Measurements from ENCODE around the gene HUS1B. TPM values are rescaled to one million over a fixed set of nuclear protein-coding genes. Genes with fewer than 3 reads are reported as not detected.

Gene HUS1B
- total and polyA plus RNA-seq, 2 experiments from 2014 or later: 1.3 to 3.9 TPM

DNA sequence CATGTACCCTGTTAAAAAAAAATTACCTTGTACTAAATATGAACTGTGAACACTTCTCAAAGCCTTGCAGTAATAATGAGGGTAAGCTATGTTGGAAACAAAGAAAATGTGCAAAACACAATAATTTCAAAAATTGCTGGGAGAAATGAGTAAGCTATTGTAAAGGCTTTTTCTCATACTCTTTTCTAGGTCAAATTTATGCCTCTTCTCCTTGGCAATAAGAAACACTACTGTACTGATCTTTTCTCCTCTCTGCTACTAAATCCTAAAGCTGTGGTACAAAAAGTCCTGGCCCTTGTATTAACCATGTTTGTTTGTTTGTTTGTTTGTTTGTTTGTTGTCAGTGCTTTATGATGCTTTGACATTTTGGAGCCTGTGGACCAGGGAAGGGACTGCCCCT lies 17.5 kb upstream of the HUS1B start:
- peaks cover 17% of the 10 kb centered on the region for H3K9me3 Mint-ChIP-seq

More for the DNA sequence above, 17.5 kb upstream of the HUS1B start:
- TF ChIP-seq, protein P1, sequence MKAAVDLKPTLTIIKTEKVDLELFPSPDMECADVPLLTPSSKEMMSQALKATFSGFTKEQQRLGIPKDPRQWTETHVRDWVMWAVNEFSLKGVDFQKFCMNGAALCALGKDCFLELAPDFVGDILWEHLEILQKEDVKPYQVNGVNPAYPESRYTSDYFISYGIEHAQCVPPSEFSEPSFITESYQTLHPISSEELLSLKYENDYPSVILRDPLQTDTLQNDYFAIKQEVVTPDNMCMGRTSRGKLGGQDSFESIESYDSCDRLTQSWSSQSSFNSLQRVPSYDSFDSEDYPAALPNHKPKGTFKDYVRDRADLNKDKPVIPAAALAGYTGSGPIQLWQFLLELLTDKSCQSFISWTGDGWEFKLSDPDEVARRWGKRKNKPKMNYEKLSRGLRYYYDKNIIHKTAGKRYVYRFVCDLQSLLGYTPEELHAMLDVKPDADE (IDR thresholded peaks at IDR 0.05): no peak
- no peak for TF ChIP-seq STAT1 (IDR thresholded peaks at IDR 0.05; ENCODE audit: unreplicated experiment)
- no peak for TF ChIP-seq JUNB (IDR thresholded peaks at IDR 0.05; ENCODE audit: unreplicated experiment)
- TF ChIP-seq ZNF331 (CRISPR knock-in tag; IDR thresholded peaks at IDR 0.05; ENCODE audit: low read depth): no peak
- TF ChIP-seq, protein P2, sequence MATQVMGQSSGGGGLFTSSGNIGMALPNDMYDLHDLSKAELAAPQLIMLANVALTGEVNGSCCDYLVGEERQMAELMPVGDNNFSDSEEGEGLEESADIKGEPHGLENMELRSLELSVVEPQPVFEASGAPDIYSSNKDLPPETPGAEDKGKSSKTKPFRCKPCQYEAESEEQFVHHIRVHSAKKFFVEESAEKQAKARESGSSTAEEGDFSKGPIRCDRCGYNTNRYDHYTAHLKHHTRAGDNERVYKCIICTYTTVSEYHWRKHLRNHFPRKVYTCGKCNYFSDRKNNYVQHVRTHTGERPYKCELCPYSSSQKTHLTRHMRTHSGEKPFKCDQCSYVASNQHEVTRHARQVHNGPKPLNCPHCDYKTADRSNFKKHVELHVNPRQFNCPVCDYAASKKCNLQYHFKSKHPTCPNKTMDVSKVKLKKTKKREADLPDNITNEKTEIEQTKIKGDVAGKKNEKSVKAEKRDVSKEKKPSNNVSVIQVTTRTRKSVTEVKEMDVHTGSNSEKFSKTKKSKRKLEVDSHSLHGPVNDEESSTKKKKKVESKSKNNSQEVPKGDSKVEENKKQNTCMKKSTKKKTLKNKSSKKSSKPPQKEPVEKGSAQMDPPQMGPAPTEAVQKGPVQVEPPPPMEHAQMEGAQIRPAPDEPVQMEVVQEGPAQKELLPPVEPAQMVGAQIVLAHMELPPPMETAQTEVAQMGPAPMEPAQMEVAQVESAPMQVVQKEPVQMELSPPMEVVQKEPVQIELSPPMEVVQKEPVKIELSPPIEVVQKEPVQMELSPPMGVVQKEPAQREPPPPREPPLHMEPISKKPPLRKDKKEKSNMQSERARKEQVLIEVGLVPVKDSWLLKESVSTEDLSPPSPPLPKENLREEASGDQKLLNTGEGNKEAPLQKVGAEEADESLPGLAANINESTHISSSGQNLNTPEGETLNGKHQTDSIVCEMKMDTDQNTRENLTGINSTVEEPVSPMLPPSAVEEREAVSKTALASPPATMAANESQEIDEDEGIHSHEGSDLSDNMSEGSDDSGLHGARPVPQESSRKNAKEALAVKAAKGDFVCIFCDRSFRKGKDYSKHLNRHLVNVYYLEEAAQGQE (IDR thresholded peaks at IDR 0.05; ENCODE audit: unreplicated experiment): no peak
- TF ChIP-seq, protein P3, sequence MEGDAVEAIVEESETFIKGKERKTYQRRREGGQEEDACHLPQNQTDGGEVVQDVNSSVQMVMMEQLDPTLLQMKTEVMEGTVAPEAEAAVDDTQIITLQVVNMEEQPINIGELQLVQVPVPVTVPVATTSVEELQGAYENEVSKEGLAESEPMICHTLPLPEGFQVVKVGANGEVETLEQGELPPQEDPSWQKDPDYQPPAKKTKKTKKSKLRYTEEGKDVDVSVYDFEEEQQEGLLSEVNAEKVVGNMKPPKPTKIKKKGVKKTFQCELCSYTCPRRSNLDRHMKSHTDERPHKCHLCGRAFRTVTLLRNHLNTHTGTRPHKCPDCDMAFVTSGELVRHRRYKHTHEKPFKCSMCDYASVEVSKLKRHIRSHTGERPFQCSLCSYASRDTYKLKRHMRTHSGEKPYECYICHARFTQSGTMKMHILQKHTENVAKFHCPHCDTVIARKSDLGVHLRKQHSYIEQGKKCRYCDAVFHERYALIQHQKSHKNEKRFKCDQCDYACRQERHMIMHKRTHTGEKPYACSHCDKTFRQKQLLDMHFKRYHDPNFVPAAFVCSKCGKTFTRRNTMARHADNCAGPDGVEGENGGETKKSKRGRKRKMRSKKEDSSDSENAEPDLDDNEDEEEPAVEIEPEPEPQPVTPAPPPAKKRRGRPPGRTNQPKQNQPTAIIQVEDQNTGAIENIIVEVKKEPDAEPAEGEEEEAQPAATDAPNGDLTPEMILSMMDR (conservative IDR thresholded peaks at IDR 0.05; ENCODE audit: low read depth in 2 of 2): no peak
- TF ChIP-seq, protein P4, sequence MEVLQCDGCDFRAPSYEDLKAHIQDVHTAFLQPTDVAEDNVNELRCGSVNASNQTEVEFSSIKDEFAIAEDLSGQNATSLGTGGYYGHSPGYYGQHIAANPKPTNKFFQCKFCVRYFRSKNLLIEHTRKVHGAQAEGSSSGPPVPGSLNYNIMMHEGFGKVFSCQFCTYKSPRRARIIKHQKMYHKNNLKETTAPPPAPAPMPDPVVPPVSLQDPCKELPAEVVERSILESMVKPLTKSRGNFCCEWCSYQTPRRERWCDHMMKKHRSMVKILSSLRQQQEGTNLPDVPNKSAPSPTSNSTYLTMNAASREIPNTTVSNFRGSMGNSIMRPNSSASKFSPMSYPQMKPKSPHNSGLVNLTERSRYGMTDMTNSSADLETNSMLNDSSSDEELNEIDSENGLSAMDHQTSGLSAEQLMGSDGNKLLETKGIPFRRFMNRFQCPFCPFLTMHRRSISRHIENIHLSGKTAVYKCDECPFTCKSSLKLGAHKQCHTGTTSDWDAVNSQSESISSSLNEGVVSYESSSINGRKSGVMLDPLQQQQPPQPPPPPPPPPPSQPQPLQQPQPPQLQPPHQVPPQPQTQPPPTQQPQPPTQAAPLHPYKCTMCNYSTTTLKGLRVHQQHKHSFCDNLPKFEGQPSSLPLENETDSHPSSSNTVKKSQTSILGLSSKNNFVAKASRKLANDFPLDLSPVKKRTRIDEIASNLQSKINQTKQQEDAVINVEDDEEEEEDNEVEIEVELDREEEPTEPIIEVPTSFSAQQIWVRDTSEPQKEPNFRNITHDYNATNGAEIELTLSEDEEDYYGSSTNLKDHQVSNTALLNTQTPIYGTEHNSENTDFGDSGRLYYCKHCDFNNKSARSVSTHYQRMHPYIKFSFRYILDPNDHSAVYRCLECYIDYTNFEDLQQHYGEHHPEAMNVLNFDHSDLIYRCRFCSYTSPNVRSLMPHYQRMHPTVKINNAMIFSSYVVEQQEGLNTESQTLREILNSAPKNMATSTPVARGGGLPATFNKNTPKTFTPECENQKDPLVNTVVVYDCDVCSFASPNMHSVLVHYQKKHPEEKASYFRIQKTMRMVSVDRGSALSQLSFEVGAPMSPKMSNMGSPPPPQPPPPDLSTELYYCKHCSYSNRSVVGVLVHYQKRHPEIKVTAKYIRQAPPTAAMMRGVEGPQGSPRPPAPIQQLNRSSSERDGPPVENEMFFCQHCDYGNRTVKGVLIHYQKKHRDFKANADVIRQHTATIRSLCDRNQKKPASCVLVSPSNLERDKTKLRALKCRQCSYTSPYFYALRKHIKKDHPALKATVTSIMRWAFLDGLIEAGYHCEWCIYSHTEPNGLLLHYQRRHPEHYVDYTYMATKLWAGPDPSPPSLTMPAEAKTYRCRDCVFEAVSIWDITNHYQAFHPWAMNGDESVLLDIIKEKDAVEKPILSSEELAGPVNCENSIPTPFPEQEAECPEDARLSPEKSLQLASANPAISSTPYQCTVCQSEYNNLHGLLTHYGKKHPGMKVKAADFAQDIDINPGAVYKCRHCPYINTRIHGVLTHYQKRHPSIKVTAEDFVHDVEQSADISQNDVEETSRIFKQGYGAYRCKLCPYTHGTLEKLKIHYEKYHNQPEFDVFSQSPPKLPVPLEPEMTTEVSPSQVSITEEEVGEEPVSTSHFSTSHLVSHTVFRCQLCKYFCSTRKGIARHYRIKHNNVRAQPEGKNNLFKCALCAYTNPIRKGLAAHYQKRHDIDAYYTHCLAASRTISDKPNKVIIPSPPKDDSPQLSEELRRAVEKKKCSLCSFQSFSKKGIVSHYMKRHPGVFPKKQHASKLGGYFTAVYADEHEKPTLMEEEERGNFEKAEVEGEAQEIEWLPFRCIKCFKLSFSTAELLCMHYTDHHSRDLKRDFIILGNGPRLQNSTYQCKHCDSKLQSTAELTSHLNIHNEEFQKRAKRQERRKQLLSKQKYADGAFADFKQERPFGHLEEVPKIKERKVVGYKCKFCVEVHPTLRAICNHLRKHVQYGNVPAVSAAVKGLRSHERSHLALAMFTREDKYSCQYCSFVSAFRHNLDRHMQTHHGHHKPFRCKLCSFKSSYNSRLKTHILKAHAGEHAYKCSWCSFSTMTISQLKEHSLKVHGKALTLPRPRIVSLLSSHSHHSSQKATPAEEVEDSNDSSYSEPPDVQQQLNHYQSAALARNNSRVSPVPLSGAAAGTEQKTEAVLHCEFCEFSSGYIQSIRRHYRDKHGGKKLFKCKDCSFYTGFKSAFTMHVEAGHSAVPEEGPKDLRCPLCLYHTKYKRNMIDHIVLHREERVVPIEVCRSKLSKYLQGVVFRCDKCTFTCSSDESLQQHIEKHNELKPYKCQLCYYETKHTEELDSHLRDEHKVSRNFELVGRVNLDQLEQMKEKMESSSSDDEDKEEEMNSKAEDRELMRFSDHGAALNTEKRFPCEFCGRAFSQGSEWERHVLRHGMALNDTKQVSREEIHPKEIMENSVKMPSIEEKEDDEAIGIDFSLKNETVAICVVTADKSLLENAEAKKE (CRISPR knock-in tag; IDR thresholded peaks at IDR 0.05): no peak
- no peak for TF ChIP-seq EZH2phosphoT487 (IDR thresholded peaks at IDR 0.05; ENCODE audit: unreplicated experiment)
- no peak for TF ChIP-seq POLR2AphosphoS5 (IDR thresholded peaks at IDR 0.05; ENCODE audit: low read depth)
- Histone ChIP-seq H2AFZ (no peak overlapping the region), H3K4me3 (no peak overlapping the region), H4K20me1 (replicated peaks; ENCODE audit: insufficient read depth) (no peaks in the 10 kb centered on the region), H3F3A (replicated peaks; ENCODE audit: low read depth) (no peaks in the 10 kb centered on the region), H3K27me3 (ENCODE audit: insufficient read depth) (no peaks in the 10 kb centered on the region), H3K9me2 (ENCODE audit: insufficient read depth) (0 out of 2 replicates have a peak, but pooled peaks cover 6% of the 10 kb centered on the region), H3K27ac (ENCODE audit: low read depth) (peak overlapping the region; percentile 72; the same call in 1 of the 2 replicates), H3K36me3 (ENCODE audit: insufficient read depth) (no peaks in the 10 kb centered on the region), H3K79me2 (replicated peaks; ENCODE audit: insufficient read depth) (peaks cover 84% of the 10 kb centered on the region), H3K4me2 (no peak overlapping the region; the same call in 1 of the 2 replicates), H3K4me1 (ENCODE audit: insufficient read depth) (peaks cover 38% of the 10 kb centered on the region)
- peaks cover 27% of the 10 kb centered on the region for H3K4me1 Mint-ChIP-seq
- H3K27me3 Mint-ChIP-seq (ENCODE audit: insufficient read depth, low read depth, poor library complexity): peaks cover 9% of the 10 kb centered on the region
- no peak overlapping the region; the same call in 2 of the 3 replicates for H3K4me3 Mint-ChIP-seq
- peak overlapping the region; percentile 91 for H3K27ac Mint-ChIP-seq
- H3K36me3 Mint-ChIP-seq (ENCODE audit: low read depth): peaks cover 39% of the 10 kb centered on the region
- ATAC-seq (no peak), DNase-seq (ENCODE audit: low spot score) (no peak)
